Measurements from ENCODE around the gene CAP2. TPM values are rescaled to one million over a fixed set of nuclear protein-coding genes. Genes with fewer than 3 reads are reported as not detected.
A peak's percentile ranks its signal among the peaks of the same experiment; 100 is the strongest.

The CAP2 gene
- total and polyA plus RNA-seq, 9 donors, result 2.0 to 21.7 (median 5.0) TPM

DNA sequence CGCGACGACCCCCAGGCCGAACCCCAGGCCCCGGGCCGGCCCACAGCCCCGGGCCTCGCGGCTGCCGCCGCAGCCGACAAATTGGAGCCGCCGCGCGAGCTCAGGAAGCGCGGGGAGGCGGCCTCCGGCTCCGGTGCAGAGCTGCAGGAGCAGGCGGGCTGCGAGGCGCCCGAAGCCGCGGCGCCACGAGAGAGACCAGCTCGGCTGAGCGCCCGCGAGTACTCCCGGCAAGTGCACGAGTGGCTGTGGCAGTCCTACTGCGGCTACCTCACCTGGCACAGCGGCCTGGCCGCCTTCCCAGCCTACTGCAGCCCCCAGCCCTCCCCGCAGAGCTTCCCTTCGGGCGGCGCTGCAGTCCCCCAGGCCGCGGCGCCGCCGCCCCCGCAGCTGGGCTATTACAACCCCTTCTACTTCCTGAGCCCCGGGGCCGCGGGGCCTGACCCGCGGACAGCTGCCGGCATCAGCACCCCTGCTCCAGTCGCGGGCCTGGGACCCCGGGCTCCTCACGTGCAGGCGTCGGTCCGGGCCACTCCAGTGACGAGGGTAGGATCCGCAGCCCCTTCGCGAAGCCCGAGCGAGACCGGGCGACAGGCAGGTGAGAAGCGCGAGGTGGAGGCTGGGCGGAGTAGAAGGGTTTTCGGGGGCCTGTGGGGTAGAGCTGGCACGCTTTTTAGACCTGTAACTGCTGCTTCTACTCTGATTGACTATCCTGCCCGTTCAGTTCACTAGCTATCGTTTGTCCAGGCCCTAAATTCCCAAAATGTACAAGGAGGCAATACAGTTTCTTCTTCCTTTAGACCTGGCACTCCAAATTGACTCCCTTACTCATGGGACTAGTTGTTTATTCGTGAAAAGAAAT is 207.4 kb downstream of the CAP2 start:
- TF ChIP-seq EP300 (IDR thresholded peaks at IDR 0.05) (no peak), POLR2A (IDR thresholded peaks at IDR 0.05) (no peak)
- TF ChIP-seq, protein P1, sequence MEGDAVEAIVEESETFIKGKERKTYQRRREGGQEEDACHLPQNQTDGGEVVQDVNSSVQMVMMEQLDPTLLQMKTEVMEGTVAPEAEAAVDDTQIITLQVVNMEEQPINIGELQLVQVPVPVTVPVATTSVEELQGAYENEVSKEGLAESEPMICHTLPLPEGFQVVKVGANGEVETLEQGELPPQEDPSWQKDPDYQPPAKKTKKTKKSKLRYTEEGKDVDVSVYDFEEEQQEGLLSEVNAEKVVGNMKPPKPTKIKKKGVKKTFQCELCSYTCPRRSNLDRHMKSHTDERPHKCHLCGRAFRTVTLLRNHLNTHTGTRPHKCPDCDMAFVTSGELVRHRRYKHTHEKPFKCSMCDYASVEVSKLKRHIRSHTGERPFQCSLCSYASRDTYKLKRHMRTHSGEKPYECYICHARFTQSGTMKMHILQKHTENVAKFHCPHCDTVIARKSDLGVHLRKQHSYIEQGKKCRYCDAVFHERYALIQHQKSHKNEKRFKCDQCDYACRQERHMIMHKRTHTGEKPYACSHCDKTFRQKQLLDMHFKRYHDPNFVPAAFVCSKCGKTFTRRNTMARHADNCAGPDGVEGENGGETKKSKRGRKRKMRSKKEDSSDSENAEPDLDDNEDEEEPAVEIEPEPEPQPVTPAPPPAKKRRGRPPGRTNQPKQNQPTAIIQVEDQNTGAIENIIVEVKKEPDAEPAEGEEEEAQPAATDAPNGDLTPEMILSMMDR (IDR thresholded peaks at IDR 0.05), result no peak
- intact Hi-C loops (cut with DNase I), result loop anchor here in 3 of 4 donors (5.0 to 10.0 kb wide), 4 partner anchors 104 to 394 kb away; partner anchors contain the start of gene NUP153 (in 2 of the 3)
- Histone ChIP-seq H3K9me3 (no peaks in the 10 kb centered on the region), H3K27me3 (no peaks in the 10 kb centered on the region), H3K27ac (peak overlapping the region; percentile 96 to 98), H3K4me1 (ENCODE audit: insufficient read depth) (peaks cover 4% of the 10 kb centered on the region), H3K36me3 (no peaks in the 10 kb centered on the region), H3K4me3 (peak overlapping the region; percentile 73)
- peak; percentile 53 to 75 (median 67) for DNase-seq
- WGBS, 3 donors, result 0 to 4% (median 2%) methylated on average over 40 to 77 of the region's 77 CpGs

- WGBS, 3 donors, result 5 to 6% (median 5%) methylated on average over 5 of the region's 5 CpGs
- TF ChIP-seq, protein P1 (IDR thresholded peaks at IDR 0.05), result no peak
- TF ChIP-seq POLR2A (IDR thresholded peaks at IDR 0.05), result no peak
- H3K27ac ChIP-seq, result peak overlapping the region; percentile 96 to 98
Measured at GRCh38 chr6:17601386-17601703, 207.9 kb downstream of the CAP2 start.

GRCh38 chr6:17602888-17603287 is 209.5 kb downstream of the CAP2 start:
- intact Hi-C loops (cut with DNase I), result loop anchor here in 3 of 4 donors (5.0 to 10.0 kb wide), 4 partner anchors 102 to 392 kb away; partner anchors contain the start of gene NUP153 (in 2 of the 3)

More at GRCh38 chr6:17601386-17601703, 207.9 kb downstream of the CAP2 start:
- H3K27me3 ChIP-seq, result no peaks in the 10 kb centered on the region
- no peaks in the 10 kb centered on the region for H3K9me3 ChIP-seq
- intact Hi-C loops (cut with DNase I), result loop anchor here in 3 of 4 donors (5.0 to 10.0 kb wide), 4 partner anchors 103 to 393 kb away; partner anchors contain the start of gene NUP153 (in 2 of the 3)
- peak overlapping the region; percentile 73 for H3K4me3 ChIP-seq
- H3K4me1 ChIP-seq (ENCODE audit: insufficient read depth), result peaks cover 4% of the 10 kb centered on the region
- no peak for DNase-seq
- H3K36me3 ChIP-seq, result no peaks in the 10 kb centered on the region

GRCh38 chr6:17606606-17607005 is 213.2 kb downstream of the CAP2 start:
- TF ChIP-seq POLR2A (IDR thresholded peaks at IDR 0.05) (no peak), EP300 (IDR thresholded peaks at IDR 0.05) (no peak)
- TF ChIP-seq, protein P1 (IDR thresholded peaks at IDR 0.05), result no peak
- WGBS, 3 donors, result 75 to 97% (median 91%) methylated on average over 4 of the region's 4 CpGs
- intact Hi-C loops (cut with DNase I), result loop anchor here in 3 of 4 donors (10.0 kb wide), 3 partner anchors 98 to 388 kb away; partner anchors contain the start of gene NUP153 (in 1 of the 3)

More at GRCh38 chr6:17602888-17603287, 209.5 kb downstream of the CAP2 start:
- Histone ChIP-seq H3K4me1 (ENCODE audit: insufficient read depth) (peaks cover 4% of the 10 kb centered on the region), H3K9me3 (no peaks in the 10 kb centered on the region), H3K36me3 (no peaks in the 10 kb centered on the region), H3K27me3 (no peaks in the 10 kb centered on the region), H3K4me3 (no peak overlapping the region), H3K27ac (no peak overlapping the region)
- no peak for DNase-seq
- WGBS, 3 donors, result 24 to 30% (median 26%) methylated on average over 1 of the region's 1 CpG
- TF ChIP-seq, protein P1 (IDR thresholded peaks at IDR 0.05), result no peak
- no peak for TF ChIP-seq POLR2A (IDR thresholded peaks at IDR 0.05)
- no peak for TF ChIP-seq EP300 (IDR thresholded peaks at IDR 0.05)

More at GRCh38 chr6:17606606-17607005, 213.2 kb downstream of the CAP2 start:
- no peak for DNase-seq
- Histone ChIP-seq H3K27me3 (no peaks in the 10 kb centered on the region), H3K9me3 (no peaks in the 10 kb centered on the region), H3K36me3 (no peaks in the 10 kb centered on the region), H3K4me3 (no peak overlapping the region), H3K27ac (no peak overlapping the region), H3K4me1 (ENCODE audit: insufficient read depth) (peaks cover 4% of the 10 kb centered on the region)

Small RNA genes lying within 50 kb of the gene (small RNA-seq; reads per million reads assigned to genes)
- not detected for gene SUMO2P13

Other genes starting within 250 kb of the CAP2 start
- 1 to 10 TPM; 1.1 to 6.5 (median 2.0) TPM for gene RBM24, start 112.2 kb upstream of the CAP2 start, total RNA-seq
- gene RBM24, start 112.2 kb upstream of the CAP2 start, polyA plus RNA-seq, result 1 to 10 TPM; 1.2 to 3.5 TPM
- gene FAM8A1, start 206.7 kb downstream of the CAP2 start, total RNA-seq, result 10 to 100 TPM; 26.4 to 39.7 (median 31.0) TPM
- 10 to 100 TPM; 25.4 to 31.2 TPM for gene FAM8A1, start 206.7 kb downstream of the CAP2 start, polyA plus RNA-seq